Renal pelvis (tissue), 12 donors: ENCODE results near the gene ARID3A. TPM values are rescaled to one million over a fixed set of nuclear protein-coding genes. Genes with fewer than 3 reads are reported as not detected.
"Not testable (repeated sequence)": the region's sequence is repeated elsewhere in the genome, so short reads cannot be mapped to it uniquely, and the experiment has no call there.

Experiments
- DNase-seq: peaks from one replicate; pipeline ENCODE4 v3.0.0-alpha.2; 2013
- long read RNA-seq, 16 experiments: transcript quantifications; one replicate each; lab custom pipeline, GENCODE V29; 2026
- polyA plus RNA-seq, 3 donors: library from polyadenylated mRNA; unstranded; fragments of 120-200 nt; gene quantifications; one replicate each; pipeline ENCODE4 v1.2.1, GENCODE V29; 2013; ENCODE audit not compliant: insufficient read length in 3 of 3

ARID3A gene, protein sequence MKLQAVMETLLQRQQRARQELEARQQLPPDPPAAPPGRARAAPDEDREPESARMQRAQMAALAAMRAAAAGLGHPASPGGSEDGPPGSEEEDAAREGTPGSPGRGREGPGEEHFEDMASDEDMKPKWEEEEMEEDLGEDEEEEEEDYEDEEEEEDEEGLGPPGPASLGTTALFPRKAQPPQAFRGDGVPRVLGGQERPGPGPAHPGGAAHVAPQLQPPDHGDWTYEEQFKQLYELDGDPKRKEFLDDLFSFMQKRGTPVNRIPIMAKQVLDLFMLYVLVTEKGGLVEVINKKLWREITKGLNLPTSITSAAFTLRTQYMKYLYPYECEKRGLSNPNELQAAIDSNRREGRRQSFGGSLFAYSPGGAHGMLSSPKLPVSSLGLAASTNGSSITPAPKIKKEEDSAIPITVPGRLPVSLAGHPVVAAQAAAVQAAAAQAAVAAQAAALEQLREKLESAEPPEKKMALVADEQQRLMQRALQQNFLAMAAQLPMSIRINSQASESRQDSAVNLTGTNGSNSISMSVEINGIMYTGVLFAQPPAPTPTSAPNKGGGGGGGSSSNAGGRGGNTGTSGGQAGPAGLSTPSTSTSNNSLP
- 10 to 100 TPM; 25.3 to 38.8 (median 31.6) TPM for polyA plus RNA-seq
- long read RNA-seq, donor 1, full-length matches to known transcripts: 1 of 1 reads
- long read RNA-seq, donor 1, partial matches to known transcripts: 0 of 1 reads
- long read RNA-seq, donor 1, other reads (novel, unspliced or antisense): 0 of 1 reads
- long read RNA-seq, donor 2: 0 reads
- long read RNA-seq, donor 3, partial matches to known transcripts: 0 of 2 reads
- long read RNA-seq, donor 3, other reads (novel, unspliced or antisense): 0 of 2 reads
- long read RNA-seq, donor 4: 0 reads
- long read RNA-seq, donor 5: 0 reads
- long read RNA-seq, donor 6, partial matches to known transcripts: 0 of 1 reads
- long read RNA-seq, donor 6, other reads (novel, unspliced or antisense): 0 of 1 reads
- long read RNA-seq, donor 7, partial matches to known transcripts: 13 of 15 reads
- long read RNA-seq, donor 7, other reads (novel, unspliced or antisense): 0 of 15 reads
- long read RNA-seq, donor 8: 0 reads
- long read RNA-seq, donor 9: 0 reads
- long read RNA-seq, donor 10, partial matches to known transcripts: 0 of 6 reads
- long read RNA-seq, donor 10, other reads (novel, unspliced or antisense): 5 of 6 reads
- long read RNA-seq, donor 11: 0 reads
- long read RNA-seq, donor 12, full-length matches to known transcripts: 1 of 1 reads
- long read RNA-seq, donor 12, partial matches to known transcripts: 0 of 1 reads
- long read RNA-seq, donor 12, other reads (novel, unspliced or antisense): 0 of 1 reads
- long read RNA-seq, donor 13, partial matches to known transcripts: 0 of 1 reads
- long read RNA-seq, donor 13, other reads (novel, unspliced or antisense): 0 of 1 reads
- long read RNA-seq, donor 14: 0 reads
- long read RNA-seq, donor 15: 0 reads
- long read RNA-seq, donor 16: 0 reads

DNA sequence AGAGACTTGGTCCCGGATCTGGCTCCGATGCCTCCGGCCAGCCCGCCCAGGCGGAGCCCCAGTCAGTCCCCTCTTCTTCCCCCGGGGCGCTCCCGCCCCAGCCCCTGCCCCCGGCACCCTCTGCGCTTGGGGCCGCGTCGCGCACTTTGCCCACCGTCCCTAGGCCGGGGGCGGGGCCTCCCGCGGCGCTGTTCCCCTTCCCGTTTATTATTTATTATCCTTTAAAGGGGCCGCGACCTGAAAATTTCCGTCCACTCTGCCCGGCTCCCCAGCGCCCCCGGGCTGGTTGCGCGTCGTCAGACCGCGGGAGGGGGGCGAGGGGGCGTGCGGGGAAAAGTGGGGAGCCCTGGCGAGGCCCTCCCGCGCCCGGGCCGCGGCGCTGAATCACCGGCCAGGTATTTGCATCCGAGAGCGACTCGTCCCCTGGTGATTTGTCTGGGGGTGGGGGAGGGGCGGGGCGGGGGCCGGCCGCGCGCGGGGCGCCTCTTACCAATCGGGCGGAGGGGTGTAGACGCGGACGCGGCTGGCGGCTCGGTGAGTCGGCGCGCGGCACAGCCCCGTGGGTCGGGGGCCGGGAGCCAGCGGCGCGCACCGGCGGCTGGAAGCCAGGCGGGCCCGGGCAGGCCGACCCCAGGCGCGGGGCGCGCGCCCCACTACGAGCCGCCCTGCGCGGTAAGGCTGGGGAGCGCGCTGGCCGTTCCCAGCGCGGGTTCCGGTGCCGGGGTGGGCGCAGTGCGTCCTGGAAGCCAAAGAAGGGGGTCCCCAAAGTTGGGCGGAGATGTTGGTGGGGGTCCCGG is at the start of gene ARID3A:
ARID3A (plus strand) TSS at position 510 of the 797 bp plus-strand sequence. CDS start 3,494 bp downstream, outside the sequence.
- peak; percentile 87 for DNase-seq

DNA sequence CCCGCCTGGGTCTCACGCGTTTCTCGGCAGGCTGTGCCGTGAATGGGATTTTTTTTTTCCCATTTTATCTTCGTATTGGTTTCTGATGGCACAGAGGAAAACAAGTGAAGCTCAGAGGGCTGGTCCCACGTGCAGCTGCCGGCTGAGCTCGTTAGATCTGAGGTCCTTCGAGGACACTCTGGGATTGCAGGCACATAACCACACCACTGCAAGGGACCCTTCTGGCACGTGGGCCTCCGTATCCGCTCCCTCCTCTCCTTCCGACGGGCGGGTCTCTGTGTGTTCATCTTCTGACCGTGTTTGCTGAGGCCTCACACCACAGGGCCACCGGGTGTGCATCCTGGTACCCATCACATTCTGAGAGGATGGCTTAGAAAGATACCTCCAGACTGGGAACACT is 49.7 kb upstream of the ARID3A start:
- no peak for DNase-seq

DNA sequence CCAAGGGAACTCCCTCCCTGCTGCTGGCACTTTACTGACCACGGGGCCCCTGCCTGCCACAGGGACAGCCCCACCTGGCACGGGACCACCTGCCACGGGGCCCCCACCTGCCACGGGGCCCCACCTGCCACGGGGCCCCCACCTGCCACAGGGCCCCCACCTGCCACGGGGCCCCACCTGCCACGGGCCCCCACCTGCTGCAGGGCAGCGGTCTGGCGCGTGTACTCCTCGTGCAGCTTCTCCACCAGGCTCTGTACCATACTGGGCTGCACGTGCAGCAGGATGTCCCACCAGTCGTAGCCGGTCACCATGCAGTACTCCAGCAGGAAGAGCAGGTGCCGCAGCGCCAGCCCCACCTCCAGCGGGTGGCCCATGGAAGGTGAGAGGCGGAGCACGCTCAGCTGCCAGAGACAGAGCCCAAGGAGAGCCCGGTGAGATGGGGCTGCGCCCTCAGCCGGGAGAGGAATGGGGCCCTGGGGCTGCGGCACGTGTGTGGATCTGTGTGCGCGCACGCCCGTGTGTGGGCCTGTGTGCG is 49.0 kb upstream of the ARID3A start:
- no peak for DNase-seq

DNA sequence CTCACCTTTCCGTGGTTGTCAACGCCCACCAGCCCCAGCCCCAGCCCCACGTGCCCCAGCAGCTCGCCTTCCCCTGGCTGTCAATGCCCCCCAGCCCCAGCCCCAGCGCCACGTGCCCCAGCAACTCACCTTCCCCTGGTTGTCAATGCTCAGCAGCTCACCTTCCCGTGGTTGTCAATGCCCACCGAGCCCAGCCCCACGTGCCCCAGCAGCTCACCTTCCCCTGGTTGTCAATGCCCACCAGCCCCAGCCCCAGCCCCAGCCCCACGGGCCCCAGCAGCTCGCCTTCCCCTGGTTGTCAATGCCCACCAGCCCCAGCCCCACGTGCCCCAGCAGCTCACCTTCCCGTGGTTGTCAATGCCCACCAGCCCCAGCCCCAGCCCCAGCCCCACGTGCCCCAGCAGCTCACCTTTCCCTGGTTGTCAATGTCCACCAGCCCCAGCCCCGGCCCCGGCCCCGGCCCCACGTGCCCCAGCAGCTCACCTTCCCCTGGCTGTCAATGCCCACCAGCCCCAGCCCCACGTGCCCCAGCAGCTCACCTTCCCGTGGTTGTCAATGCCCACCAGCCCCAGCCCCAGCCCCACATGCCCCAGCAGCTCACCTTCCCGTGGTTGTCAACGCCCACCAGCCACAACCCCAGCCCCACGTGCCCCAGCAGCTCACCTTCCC is 47.7 kb upstream of the ARID3A start:
- DNase-seq: not testable (repeated sequence)

DNA sequence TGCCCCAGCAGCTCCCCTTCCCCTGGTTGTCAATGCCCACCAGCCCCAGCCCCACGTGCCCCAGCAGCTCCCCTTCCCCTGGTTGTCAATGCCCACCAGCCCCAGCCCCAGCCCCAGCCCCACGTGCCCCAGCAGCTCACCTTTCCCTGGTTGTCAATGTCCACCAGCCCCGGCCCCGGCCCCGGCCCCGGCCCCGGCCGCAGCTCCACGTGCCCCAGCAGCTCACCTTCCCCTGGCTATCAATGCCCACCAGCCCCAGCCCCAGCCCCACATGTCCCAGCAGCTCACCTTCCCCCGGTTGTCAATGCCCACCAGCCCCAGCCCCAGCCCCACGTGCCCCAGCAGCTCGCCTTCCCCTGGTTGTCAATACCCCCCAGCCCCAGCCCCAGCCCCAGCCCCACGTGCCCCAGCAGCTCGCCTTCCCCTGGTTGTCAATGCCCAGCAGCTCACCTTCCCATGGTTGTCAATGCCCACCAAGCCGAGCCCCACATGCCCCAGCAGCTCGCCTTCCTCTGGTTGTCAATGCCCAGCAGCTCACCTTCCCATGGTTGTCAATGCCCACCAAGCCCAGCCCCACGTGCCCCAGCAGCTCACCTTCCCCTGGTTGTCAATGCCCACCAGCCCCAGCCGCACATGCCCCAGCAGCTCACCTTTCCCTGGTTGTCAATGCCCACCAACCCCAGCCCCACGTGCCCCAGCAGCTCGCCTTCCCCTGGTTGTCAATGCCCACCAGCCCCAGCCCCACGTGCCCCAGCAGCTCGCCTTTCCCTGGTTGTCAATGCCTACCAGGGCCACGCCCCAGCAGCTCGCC is 46.9 kb upstream of the ARID3A start:
- not testable (repeated sequence) for DNase-seq

DNA sequence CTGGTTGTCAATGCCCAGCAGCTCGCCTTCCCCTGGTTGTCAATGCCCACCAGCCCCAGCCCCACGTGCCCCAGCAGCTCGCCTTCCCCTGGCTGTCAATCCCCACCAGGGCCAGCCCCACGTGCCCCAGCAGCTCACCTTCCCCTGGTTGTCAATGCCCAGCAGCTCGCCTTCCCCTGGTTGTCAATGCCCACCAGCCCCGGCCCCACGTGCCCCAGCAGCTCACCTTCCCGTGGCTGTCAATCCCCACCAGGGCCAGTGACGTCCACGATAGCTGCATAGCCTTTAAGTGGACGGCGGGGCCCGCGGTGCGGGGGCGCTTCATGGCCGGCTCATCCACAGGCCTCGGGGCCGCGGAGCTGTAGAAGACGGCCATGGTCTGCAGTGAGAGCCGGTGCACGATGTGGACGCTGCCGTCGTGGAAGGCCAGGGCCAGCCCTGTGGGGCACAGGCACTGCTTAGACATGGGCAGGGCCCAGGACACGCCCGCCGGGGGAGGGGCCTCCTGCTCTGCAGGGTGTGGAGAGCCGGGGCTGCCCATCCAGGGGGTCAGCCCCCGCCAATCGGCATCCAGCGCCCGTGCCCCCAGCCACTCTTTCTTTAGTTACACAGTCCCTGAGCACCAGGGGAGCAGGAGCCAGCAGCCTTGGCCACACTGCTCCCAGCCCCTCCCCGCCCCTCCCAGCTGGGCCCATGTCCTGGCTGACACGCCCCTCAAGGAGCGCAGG is 46.0 kb upstream of the ARID3A start:
- DNase-seq: no peak

DNA sequence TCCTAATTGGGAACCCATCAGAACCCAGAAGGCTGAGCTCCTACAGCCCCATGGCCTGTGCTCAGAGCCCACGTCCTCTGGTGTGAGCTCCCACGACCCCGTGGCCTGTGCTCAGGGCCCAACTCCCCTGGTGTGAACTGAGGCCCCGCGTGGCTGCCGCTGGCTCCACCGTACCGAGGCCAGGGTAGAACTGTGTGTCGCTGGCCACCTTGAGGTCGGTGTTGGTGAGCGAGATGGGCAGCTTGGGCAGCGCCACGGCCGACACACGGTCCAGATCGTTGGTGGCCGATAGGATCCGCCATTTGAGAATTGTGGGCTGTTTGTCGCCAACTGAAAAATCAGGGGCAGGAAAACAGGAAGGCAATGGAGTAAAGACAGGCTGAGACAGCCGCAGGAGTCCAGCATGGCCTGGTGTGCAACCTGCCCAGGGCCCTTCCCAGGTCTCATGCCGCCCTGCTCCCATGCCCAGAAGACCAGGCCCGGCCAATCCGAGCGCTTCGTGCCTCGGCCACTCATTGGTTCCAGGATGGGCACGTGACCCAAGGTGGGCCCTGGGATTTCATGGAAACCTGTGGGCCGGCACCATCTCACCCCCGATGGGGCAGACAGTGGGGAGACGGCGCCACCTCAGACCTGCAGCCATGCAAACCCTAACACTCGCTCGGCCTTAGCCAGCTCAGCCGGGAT is 44.3 kb upstream of the ARID3A start:
- no peak for DNase-seq

DNA sequence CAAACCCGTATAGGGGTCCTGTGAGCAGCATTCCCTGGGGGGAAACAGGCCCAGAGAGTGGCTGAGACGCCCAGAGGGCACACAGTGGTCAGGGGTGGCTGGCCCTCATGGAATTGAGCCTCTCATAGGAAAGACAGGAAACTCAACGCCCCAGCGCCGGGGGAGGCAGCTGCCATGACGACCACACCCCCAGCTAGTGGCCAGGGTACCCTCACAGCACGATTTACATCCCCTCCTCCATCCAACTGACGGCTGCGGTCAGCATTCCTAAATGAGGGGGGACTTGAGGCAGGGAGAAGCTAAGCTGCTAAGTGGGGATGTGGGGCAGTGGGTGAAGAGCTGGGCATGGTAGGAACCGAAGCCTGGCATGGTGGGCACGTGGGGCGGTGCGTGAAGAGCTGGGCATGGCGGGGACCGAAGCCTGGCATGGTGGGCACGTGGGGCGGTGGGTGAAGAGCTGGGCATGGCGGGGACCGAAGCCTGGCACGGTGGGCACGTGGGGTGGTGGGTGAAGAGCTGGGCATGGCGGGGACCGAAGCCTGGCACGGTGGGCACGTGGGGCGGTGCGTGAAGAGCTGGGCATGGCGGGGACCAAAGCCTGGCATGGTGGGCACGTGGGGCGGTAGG is 42.9 kb upstream of the ARID3A start:
- DNase-seq: no peak

DNA sequence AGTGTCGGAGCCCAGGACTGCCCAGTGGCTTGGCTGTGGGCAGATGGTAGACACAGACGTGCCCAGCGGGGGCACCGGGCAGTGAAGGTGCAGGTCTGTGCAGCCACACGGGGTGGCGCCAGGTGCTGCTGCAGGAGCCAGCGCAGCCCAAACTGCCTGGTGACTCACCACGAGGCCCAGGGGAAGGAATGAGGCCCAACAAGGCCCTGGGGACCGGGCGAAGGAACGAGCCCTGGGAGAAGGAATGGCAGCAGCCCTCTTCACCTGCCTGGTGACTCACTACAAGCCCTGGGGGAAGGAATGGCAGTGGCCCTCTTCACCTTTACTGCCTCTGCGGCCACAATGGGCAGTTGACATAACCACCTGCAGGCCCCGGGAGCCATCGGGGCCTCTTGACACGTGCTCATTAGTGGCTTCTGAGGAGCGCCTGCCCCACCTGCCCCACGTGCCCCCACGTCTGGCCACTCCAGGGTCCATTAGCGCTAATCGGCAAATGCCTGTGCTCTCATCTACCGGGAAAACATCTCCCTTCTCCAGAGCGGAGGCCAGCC is 42.1 kb upstream of the ARID3A start:
- no peak for DNase-seq

DNA sequence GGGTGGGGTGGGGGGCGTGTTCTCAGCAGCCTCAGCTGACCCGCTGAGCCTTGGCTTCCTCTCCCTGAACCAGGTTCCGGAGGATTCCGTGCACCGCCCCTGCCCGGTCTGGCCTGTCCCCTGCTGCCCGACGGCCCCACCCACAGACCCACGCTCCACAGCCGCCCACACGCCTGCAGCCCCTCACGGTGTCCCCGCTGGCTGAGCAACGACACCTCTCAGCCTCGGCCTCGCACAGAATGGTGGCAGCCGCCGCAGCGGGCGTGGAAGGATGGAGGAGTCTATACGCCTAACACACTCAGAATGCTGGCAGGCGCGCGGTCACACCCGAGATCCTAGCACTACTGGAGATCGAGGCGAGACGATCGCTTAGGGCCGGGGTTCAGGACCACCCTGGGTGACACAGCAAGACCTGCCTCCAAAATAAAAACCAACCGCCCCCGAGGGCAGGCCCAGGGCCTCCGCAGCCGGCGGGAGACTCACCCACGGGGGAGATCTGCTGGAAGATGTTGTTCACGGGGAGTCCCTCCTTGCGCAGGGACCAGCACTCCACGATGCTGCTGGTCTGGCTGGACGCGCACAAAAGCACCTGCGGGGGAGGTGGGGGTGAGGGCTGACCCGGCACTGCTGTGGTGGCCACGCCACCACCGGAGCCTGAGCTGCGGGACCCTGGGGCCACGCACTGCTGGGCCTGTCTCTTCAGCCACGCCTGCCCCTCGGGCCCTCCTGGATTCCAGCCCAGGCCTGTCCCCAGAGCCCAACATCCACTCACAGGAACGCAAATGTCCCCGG is 41.2 kb upstream of the ARID3A start:
- no peak for DNase-seq

DNA sequence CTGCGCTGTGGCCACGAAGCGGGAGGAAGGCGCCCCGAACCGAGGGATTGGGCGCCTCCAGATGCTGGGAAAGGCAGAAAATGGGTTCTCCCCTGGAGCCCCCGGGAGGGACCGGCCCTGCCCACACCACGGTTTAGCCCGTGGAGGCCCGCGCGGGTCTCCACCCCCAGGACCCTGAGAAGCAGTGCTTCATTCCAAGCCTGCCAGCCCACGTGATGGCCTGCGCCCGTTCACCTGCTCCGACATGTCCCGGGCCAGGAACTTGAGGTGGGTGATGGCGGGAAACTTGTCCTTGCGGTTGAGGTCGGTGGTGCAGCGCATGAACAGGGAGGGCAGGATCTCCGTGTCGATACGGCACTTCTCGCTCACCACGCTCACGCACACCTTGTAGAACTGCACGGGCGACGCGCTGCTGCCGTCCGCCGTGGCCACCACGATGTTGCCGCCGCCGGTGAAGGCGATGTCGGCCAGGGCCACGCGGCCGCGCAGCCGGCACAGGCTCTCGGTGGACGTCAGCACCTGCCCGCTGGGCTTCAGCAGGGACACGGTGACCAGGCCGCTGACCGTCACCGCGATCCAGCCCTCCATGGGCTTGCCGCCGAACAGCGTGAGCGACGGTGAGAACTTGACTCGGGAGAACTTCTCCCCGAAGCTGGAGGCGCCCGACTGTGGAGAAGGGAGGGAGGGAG is 40.2 kb upstream of the ARID3A start:
- DNase-seq: no peak

DNA sequence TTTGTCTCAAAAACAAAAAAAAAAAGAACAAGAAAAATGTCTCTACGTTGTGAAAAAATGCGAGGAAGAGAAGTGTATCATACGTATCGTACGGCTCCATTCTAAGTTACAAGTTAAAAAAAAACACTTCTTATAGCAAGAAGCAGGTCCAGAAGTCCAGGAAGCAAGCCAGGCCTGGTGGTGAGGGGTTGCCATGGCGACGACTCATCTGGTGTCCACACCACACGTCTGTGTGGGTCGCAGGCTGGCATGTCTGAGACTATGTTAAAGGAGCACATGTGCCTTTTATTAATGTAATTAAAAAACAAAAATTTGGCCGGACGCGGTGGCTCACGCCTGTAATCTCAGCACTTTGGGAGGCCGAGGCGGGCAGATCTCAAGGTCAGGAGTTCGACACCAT is 38.8 kb upstream of the ARID3A start:
- DNase-seq: no peak

DNA sequence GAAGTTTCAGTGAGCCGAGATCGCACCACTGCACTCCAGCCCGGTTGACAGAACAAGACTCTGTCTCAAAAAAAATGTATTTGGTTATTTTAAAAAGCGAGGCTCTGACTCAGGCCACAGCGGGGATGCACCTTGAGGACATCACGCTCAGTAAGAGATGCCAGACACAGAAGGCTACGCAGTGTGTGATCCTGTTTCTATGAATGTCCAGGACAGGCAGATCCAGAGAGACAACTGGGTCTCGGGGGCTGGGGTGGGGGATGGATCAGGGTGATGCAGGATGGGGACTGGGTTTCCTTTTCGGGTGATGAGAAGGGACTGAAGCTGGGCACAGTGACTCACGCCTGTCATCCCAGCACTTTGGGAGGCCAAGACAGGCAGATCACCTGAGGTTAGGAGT is 38.2 kb upstream of the ARID3A start:
- no peak for DNase-seq

DNA sequence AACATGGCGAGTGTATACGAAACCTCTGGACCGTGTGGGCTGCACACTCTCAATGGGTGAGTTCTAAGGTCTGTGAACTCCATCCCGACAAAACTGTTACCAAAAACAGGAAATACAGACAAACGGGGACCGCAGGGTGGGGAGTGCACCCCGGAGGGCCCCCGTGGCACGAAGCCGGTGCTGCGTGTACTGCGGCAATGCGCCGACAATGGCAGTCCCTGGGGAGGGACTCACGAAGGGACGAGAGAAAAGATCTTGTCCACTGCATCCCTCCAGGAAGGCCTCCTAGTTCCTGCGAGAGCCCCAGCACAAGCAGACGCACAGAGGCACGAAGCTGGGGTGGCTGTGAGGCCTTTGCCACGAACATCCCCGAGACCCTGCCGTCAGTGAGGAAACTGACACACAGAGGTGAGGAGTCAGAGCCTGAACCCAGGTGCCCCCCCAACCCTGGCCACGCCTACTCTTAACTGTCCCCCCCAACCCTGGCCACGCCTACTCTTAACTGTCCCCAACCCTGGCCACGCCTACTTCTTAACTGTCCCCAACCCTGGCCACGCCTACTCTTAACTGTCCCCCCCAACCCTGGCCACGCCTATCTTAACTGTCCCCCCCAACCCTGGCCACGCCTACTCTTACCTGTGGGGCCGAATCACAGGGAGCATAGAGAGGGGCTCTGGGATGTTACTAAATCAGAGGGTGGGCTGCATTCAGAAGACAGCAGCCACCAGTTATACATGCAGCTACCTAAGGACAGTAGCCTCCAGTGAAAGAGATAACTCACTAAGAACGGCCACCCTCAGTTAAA is 37.1 kb upstream of the ARID3A start:
- no peak for DNase-seq
